Measurements from ENCODE around the gene PRAMEF4. TPM values are rescaled to one million over a fixed set of nuclear protein-coding genes. Genes with fewer than 3 reads are reported as not detected.
"Not testable (repeated sequence)": the region's sequence is repeated elsewhere in the genome, so short reads cannot be mapped to it uniquely, and the experiment has no call there.

Gene PRAMEF4
- not detected in 2 replicates for total RNA-seq
- long read RNA-seq: 0 reads

DNA sequence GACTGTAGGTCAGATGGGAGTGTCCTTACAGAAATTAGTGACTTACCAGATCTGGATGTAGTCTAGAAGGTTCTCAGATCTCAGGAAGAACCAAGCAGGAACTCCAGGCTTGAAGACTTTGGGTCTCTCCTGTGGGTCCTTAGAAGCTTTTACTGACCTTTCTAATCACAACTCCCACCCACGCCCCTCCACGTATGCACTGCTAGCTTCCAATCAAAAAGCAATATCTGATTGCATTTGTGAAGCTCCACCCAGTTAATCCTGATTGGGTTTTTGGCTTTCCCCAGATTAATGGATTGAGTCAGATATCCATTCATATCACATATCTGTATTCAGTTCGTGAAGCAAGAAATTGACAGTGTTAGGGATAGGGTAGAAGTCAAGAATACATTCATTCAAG lies at the start of gene PRAMEF4:
Gene PRAMEF4 (minus strand): TSS at position 101 of the 400 bp plus-strand sequence. CDS start 2,807 bp downstream, outside the sequence.
- not testable (repeated sequence) for H3K27ac Mint-ChIP-seq (ENCODE audit: unreplicated experiment); H3K4me1 Mint-ChIP-seq (ENCODE audit: unreplicated experiment); H3K36me3 Mint-ChIP-seq (ENCODE audit: unreplicated experiment); H3K27me3 Mint-ChIP-seq (ENCODE audit: unreplicated experiment); DNase-seq (ENCODE audit: extremely low spot score, unreplicated experiment); H3K9me3 Mint-ChIP-seq (ENCODE audit: unreplicated experiment); H3K4me3 Mint-ChIP-seq (ENCODE audit: unreplicated experiment)

DNA sequence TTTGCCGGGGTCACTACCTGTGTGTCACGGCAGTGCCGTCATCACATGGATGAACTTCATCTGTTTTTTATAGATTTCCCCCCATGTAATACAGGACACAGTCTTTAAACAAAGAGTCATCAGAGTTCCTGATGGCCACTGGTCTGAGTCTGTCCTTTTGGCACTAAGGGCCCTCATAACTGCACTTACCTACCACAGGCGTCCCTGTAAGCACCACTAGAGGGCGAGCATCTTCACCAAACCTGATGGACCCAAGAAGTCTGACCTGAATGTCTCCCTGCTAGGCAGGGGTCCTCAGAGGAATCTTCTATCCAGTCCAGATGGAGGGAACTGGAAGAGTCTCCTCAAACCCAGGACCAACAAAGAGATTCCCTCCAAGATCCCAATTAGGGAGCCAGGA lies 38.4 kb upstream of the PRAMEF4 start:
- H3K27ac Mint-ChIP-seq (ENCODE audit: unreplicated experiment); H3K9me3 Mint-ChIP-seq (ENCODE audit: unreplicated experiment); H3K4me1 Mint-ChIP-seq (ENCODE audit: unreplicated experiment): not testable (repeated sequence)

DNA sequence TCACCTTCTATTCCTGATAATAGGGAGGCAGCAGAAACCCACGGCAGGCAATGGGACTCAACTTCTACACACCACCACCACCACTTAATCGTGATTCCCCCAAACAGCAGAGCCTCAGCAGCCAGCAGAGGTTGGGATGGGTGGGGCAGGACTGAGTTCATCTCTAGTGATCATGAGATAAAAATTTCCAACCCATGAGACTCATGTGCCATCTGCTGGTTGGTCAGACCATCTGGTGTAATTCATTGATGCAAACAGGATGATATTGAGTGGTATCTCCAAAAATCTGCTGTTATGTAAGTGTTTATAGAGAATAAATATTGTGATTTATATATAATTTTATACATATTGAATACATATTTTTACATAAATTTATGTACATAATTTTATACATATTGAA lies 35.7 kb upstream of the PRAMEF4 start:
- DNase-seq (ENCODE audit: extremely low spot score, unreplicated experiment); H3K4me3 Mint-ChIP-seq (ENCODE audit: unreplicated experiment); H3K4me1 Mint-ChIP-seq (ENCODE audit: unreplicated experiment); H3K27ac Mint-ChIP-seq (ENCODE audit: unreplicated experiment); H3K27me3 Mint-ChIP-seq (ENCODE audit: unreplicated experiment); H3K36me3 Mint-ChIP-seq (ENCODE audit: unreplicated experiment); H3K9me3 Mint-ChIP-seq (ENCODE audit: unreplicated experiment): not testable (repeated sequence)

More for the DNA sequence above, 38.4 kb upstream of the PRAMEF4 start:
- DNase-seq (ENCODE audit: extremely low spot score, unreplicated experiment); H3K27me3 Mint-ChIP-seq (ENCODE audit: unreplicated experiment); H3K36me3 Mint-ChIP-seq (ENCODE audit: unreplicated experiment); H3K4me3 Mint-ChIP-seq (ENCODE audit: unreplicated experiment): not testable (repeated sequence)

DNA sequence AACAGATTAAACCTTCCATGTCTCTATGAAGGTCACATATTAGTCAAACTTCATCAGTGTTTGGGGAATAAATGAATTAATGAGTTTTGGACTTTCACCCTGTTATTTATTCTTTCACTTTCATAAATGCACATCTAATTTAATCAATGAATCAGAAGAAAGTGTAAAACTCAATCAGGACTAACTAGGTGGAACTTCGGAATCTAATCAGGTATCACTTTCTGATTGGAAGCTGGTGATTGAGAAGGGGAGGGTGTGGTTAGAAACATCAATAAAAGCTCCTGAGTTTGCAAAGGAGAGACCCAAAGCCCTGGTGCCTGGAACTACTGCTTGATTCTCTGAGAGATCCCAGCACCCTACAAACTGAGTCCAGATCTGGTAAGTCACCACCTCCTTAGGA lies 30.3 kb upstream of the PRAMEF4 start, which contains the start of gene PRAMEF7:
Gene PRAMEF7 (plus strand): TSS at position 301 of the 400 bp plus-strand sequence. CDS start 1,083 bp downstream, outside the sequence.
- not testable (repeated sequence) for DNase-seq (ENCODE audit: extremely low spot score, unreplicated experiment); H3K4me3 Mint-ChIP-seq (ENCODE audit: unreplicated experiment); H3K9me3 Mint-ChIP-seq (ENCODE audit: unreplicated experiment); H3K27me3 Mint-ChIP-seq (ENCODE audit: unreplicated experiment); H3K36me3 Mint-ChIP-seq (ENCODE audit: unreplicated experiment); H3K4me1 Mint-ChIP-seq (ENCODE audit: unreplicated experiment); H3K27ac Mint-ChIP-seq (ENCODE audit: unreplicated experiment)

DNA sequence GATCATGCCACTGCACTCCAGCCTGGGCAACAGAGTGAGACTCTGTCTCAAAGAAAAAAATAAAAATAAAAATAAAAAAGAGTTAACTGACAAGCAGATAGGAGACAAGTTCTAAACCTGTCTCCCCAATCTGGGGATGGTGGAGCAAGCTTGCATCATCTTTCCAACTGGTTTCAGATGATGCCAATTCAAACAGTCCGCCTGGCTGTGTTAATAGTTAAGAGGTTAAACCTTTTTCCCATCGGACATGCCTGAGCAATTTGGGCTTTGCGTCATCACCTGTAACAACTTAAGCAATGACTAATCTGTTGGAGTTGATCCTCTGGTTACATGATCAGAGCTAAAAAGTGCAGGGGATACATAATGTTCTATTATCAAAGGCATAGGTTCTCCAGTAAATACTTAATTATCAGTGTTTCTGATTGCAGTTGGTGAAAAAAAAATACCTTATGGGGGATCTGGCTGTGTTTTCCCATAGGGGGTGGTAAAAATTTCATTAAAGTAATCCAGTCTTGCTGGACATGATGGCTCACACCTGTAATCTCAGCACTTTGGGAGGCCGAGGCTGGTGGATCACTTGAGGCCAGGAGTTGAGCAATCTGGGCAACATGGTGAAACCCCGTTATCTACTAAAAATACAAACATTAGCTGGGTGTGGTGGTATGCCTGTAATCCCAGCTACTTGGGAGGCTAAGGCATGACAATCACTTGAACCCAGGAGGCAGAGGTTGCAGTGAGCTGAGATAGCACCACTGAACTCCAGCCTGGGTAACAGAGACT lies 18.0 kb upstream of the PRAMEF4 start:
- H3K4me1 Mint-ChIP-seq (ENCODE audit: unreplicated experiment); H3K27ac Mint-ChIP-seq (ENCODE audit: unreplicated experiment); H3K27me3 Mint-ChIP-seq (ENCODE audit: unreplicated experiment); H3K4me3 Mint-ChIP-seq (ENCODE audit: unreplicated experiment); H3K9me3 Mint-ChIP-seq (ENCODE audit: unreplicated experiment); DNase-seq (ENCODE audit: extremely low spot score, unreplicated experiment); H3K36me3 Mint-ChIP-seq (ENCODE audit: unreplicated experiment): not testable (repeated sequence)

DNA sequence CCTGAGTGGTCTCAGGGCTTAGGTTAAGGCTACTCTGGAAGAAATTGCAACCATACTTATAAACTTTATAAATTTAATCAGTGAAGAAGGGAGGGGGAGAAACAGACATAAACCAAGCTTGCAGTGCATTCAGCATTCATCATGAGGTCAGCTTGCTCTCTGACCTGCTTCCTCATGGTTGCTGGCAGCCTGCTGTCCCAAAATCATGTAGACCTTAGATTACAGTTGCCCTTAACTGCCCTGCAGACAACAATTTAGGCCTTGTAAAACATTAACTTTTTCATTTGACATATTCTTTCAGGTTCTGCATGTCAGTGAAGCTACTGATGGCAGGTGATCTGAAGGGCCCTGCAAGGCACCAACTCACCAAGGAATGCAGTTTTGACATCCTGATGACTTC lies 13.2 kb upstream of the PRAMEF4 start:
- H3K36me3 Mint-ChIP-seq (ENCODE audit: unreplicated experiment); H3K27ac Mint-ChIP-seq (ENCODE audit: unreplicated experiment); H3K27me3 Mint-ChIP-seq (ENCODE audit: unreplicated experiment); H3K9me3 Mint-ChIP-seq (ENCODE audit: unreplicated experiment); DNase-seq (ENCODE audit: extremely low spot score, unreplicated experiment); H3K4me3 Mint-ChIP-seq (ENCODE audit: unreplicated experiment); H3K4me1 Mint-ChIP-seq (ENCODE audit: unreplicated experiment): not testable (repeated sequence)

DNA sequence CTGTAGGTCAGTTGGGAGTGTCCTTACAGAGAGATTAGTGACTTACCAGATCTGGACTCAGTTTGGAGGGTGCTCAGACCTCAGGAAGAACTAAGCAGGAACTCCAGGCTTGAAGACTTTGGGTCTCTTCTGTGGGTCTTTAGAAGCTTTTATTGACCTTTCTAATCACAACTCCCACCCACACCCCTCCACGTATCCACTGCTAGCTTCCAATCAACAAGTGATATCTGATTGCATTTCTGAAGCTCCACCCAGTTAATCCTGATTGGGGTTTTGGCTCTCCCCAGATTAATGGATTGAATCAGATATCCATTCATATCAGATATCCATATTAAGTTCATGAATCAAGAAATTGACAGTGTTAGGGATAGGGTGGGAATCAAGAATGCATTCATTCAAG lies 12.2 kb upstream of the PRAMEF4 start, which contains the start of gene PRAMEF10:
Gene PRAMEF10 (minus strand): TSS at position 101 of the 400 bp plus-strand sequence. CDS start 2,423 bp downstream, outside the sequence.
- H3K9me3 Mint-ChIP-seq (ENCODE audit: unreplicated experiment); DNase-seq (ENCODE audit: extremely low spot score, unreplicated experiment); H3K27ac Mint-ChIP-seq (ENCODE audit: unreplicated experiment); H3K27me3 Mint-ChIP-seq (ENCODE audit: unreplicated experiment); H3K4me1 Mint-ChIP-seq (ENCODE audit: unreplicated experiment); H3K4me3 Mint-ChIP-seq (ENCODE audit: unreplicated experiment); H3K36me3 Mint-ChIP-seq (ENCODE audit: unreplicated experiment): not testable (repeated sequence)

DNA sequence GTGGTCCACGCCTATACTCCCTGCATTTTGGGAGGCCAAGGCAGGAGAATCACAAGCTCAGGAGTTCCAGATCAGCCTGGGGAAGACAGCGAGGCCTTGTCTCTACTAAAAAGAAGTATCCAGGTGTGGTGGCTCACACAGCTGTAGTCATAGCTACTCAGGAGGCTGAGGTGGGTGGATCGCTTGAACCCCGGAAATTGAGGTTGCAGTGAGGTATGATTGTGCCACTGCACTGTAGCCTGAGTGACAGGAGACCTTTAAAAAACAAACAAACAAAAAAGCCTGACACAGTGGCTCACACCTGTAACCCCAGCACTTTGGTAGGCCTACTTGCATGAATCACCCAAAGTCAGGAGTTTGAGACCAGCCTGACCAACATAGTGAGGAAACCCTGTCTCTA lies 7.5 kb downstream of the PRAMEF4 start:
- H3K9me3 Mint-ChIP-seq (ENCODE audit: unreplicated experiment); H3K27ac Mint-ChIP-seq (ENCODE audit: unreplicated experiment); H3K36me3 Mint-ChIP-seq (ENCODE audit: unreplicated experiment); H3K4me1 Mint-ChIP-seq (ENCODE audit: unreplicated experiment); H3K27me3 Mint-ChIP-seq (ENCODE audit: unreplicated experiment); H3K4me3 Mint-ChIP-seq (ENCODE audit: unreplicated experiment); DNase-seq (ENCODE audit: extremely low spot score, unreplicated experiment): not testable (repeated sequence)

DNA sequence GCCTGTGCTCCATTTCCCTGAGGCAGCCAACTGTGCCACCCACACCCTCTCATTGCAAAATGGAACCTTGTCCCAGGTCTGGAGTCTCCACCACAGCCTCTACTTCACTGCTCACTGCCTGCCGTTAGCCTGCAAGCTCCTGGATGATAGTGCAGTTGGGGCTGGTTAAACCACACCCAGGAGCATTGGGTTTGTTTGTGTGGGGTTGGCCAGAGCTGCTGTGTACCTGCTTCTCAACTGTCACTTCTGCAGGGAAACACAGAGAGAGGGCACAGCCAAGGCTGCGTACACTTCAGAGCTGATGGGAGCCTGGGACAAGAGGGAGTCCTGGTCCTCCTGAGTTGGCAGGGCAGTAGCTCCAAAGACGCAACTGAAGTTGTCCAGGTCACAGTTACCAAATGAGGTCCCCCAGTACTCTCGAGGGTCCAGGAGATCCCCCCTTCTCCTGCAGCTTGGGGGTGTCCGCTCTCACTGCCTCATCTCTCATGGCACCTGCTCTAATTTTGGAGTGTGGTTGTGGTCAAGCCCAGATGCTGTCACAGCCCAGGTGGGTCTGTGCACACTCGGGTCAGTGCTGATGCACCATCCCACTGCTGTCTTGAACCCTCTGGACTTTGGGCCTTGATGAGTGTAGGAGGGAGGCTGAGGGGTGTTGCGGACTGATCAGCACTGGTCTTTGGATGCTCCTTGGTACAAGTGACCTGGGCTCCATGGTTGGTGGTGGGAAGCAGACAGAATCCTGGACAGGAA lies 22.7 kb downstream of the PRAMEF4 start:
- H3K27ac Mint-ChIP-seq (ENCODE audit: unreplicated experiment); H3K4me1 Mint-ChIP-seq (ENCODE audit: unreplicated experiment); H3K9me3 Mint-ChIP-seq (ENCODE audit: unreplicated experiment); H3K4me3 Mint-ChIP-seq (ENCODE audit: unreplicated experiment); H3K36me3 Mint-ChIP-seq (ENCODE audit: unreplicated experiment); H3K27me3 Mint-ChIP-seq (ENCODE audit: unreplicated experiment); DNase-seq (ENCODE audit: extremely low spot score, unreplicated experiment): not testable (repeated sequence)

DNA sequence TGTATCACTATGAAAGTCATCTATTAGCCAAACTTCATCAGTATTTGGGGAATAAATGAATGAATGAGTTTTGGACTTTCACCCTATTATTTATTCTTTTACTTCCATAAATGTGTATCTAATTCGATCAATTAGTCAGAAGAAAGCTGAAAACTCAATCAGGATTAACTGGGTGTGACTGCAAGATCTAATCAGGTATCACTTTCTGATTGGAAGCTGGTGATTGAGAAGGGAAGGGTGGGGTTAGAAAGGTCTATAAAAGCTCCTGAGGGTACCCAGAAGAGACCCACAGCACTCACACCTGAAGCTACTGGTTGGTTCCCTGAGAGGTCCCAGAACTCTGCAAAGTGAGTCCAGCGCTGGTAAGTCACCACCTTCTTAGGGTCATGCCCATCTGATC lies 29.2 kb downstream of the PRAMEF4 start, which contains the start of gene PRAMEF2:
Gene PRAMEF2 (plus strand): TSS at position 301 of the 400 bp plus-strand sequence. CDS start 1,924 bp downstream, outside the sequence.
- not testable (repeated sequence) for H3K36me3 Mint-ChIP-seq (ENCODE audit: unreplicated experiment); H3K27me3 Mint-ChIP-seq (ENCODE audit: unreplicated experiment); H3K4me1 Mint-ChIP-seq (ENCODE audit: unreplicated experiment); H3K4me3 Mint-ChIP-seq (ENCODE audit: unreplicated experiment); DNase-seq (ENCODE audit: extremely low spot score, unreplicated experiment); H3K27ac Mint-ChIP-seq (ENCODE audit: unreplicated experiment); H3K9me3 Mint-ChIP-seq (ENCODE audit: unreplicated experiment)

Measured in osteocyte (in vitro differentiated cells).